Measurements from ENCODE around the gene PRIM2.
"Not testable (repeated sequence)": the region's sequence is repeated elsewhere in the genome, so short reads cannot be mapped to it uniquely, and the experiment has no call there.

PRIM2 gene

DNA sequence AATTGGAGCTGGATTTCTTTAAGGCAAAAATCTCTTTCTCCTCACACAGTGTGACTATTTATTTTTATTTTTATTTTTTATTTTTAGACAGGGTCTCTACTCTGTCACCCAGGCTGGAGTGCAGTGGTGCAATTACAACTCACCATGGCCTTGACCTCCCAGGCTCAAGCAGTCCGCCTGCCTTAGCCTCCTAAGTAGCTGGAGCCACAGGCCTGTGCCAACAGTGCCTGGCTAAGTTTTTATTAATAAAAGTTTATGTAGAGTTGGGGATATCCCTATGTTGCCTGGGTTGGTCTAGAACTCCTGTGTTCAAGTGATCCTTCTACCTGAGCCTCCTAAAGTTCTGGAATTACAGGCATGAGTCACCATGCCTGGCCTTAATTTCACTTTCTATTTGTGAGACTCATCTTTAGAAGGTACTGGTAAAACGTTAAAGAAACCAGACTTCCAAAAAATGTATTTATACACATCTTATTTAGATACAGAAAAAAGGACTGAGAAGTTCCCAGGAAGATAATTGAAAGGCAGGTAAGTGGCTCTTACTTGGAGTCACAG is 71.7 kb downstream of the PRIM2 start:
- not testable (repeated sequence) for H3K27me3 ChIP-seq (ENCODE audit: insufficient read depth, low read depth); H2AFZ ChIP-seq (ENCODE audit: low read depth); H3K9ac ChIP-seq; H3K36me3 ChIP-seq (ENCODE audit: insufficient read depth); H3K4me1 ChIP-seq (ENCODE audit: low read depth, poor library complexity, severe bottlenecking); H3K4me3 ChIP-seq (IDR thresholded peaks at IDR 0.05; ENCODE audit: insufficient read depth, low read depth, low read length); H3K79me2 ChIP-seq (ENCODE audit: insufficient read depth, low read depth); H3K27ac ChIP-seq; H3K4me2 ChIP-seq; H4K20me1 ChIP-seq (ENCODE audit: insufficient read depth)

DNA sequence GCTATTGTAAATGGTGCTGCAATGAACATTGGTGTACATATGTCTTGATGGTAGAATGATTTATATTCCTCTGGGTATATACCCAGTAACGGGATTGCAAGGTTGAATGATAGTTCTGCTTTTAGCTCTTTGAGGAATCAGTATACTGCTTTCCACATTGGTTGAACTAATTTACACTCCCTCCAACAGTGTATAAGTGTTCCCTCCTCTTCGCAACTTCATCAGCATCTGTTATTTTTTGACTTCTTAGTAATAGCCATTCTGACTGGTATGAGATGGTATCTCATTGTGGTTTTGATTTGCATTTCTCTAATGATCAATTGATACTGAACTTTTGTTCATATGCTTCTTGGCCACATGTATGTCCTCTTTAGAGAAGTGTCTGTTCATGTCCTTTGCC is 73.4 kb downstream of the PRIM2 start:
- not testable (repeated sequence) for H3K79me2 ChIP-seq (ENCODE audit: insufficient read depth, low read depth); H3K27me3 ChIP-seq (ENCODE audit: insufficient read depth, low read depth); H3K9ac ChIP-seq; H4K20me1 ChIP-seq (ENCODE audit: insufficient read depth); H3K36me3 ChIP-seq (ENCODE audit: insufficient read depth); H2AFZ ChIP-seq (ENCODE audit: low read depth); H3K4me2 ChIP-seq; H3K4me3 ChIP-seq (IDR thresholded peaks at IDR 0.05; ENCODE audit: insufficient read depth, low read depth, low read length); H3K27ac ChIP-seq
- H3K4me1 ChIP-seq (ENCODE audit: low read depth, poor library complexity, severe bottlenecking), result peaks cover 15% of the 10 kb centered on the region

DNA sequence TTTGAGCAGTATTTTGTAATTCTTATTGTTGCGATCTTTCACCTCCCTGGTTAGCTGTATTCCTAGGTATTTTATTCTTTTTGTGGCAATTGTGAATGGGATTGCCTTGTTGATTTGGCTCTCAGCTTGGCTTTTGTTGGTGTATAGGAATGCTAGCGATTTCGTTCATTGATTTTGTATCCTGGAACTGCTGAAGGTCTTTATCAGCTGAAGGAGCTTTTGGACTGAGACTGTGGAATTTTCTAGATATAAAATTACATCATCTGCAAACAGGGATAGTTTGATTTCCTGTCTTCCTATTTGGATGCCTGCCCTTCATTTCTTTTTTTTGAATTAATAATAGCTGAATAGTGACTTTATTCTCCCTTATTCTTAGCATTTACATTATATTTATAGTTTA is 74.6 kb downstream of the PRIM2 start:
- H3K27me3 ChIP-seq (ENCODE audit: insufficient read depth, low read depth); H3K4me3 ChIP-seq (IDR thresholded peaks at IDR 0.05; ENCODE audit: insufficient read depth, low read depth, low read length); H4K20me1 ChIP-seq (ENCODE audit: insufficient read depth); H3K36me3 ChIP-seq (ENCODE audit: insufficient read depth); H3K9ac ChIP-seq; H3K27ac ChIP-seq; H3K79me2 ChIP-seq (ENCODE audit: insufficient read depth, low read depth); H2AFZ ChIP-seq (ENCODE audit: low read depth); H3K4me2 ChIP-seq: not testable (repeated sequence)
- peaks cover 16% of the 10 kb centered on the region for H3K4me1 ChIP-seq (ENCODE audit: low read depth, poor library complexity, severe bottlenecking)

DNA sequence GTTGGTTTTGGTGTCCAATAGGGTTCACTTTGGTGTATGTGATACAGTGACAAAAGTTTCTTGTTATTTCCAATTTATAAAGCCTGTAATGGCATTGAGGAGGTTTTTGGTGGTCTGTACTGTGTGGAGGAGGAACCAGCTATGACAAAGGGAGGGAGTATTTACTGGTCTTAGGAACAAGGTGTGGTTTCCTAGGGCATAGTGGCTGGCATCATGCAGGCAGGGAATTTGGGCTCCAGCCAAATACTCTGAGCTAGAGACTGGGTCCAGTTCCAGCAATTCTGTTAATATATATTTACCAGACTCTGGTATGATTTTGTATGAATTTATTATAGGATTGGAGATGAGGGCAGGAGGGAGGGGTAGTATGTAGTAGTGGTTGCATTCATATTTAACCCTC is 101.9 kb downstream of the PRIM2 start:
- not testable (repeated sequence) for H3K9ac ChIP-seq; H3K4me3 ChIP-seq (IDR thresholded peaks at IDR 0.05; ENCODE audit: insufficient read depth, low read depth, low read length); H4K20me1 ChIP-seq (ENCODE audit: insufficient read depth); H3K4me1 ChIP-seq (ENCODE audit: low read depth, poor library complexity, severe bottlenecking); H3K27me3 ChIP-seq (ENCODE audit: insufficient read depth, low read depth); H3K4me2 ChIP-seq; H3K27ac ChIP-seq; H2AFZ ChIP-seq (ENCODE audit: low read depth); H3K36me3 ChIP-seq (ENCODE audit: insufficient read depth); H3K79me2 ChIP-seq (ENCODE audit: insufficient read depth, low read depth)

DNA sequence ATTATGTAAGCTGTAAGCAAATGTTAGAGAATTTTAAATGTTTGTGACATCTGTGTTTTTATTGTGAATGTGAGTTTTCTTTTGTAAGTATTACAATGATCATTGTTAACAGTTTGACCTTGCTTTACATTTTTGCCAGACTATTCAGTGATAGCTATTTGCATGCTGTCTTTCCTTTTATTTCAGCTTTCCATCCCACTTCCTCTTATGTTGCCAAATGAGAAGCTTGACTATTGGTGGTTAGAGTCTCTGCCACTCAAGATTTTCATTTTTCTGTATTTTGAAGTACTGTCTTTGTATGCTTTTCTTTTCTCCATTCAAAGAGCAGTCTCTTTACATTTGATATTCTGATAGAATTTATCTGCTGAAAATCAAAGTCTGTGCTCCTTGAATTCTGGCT is 104.1 kb downstream of the PRIM2 start:
- H3K79me2 ChIP-seq (ENCODE audit: insufficient read depth, low read depth), result no peaks in the 10 kb centered on the region
- no peak overlapping the region for H3K4me3 ChIP-seq (IDR thresholded peaks at IDR 0.05; ENCODE audit: insufficient read depth, low read depth, low read length)
- TF ChIP-seq, protein P1, sequence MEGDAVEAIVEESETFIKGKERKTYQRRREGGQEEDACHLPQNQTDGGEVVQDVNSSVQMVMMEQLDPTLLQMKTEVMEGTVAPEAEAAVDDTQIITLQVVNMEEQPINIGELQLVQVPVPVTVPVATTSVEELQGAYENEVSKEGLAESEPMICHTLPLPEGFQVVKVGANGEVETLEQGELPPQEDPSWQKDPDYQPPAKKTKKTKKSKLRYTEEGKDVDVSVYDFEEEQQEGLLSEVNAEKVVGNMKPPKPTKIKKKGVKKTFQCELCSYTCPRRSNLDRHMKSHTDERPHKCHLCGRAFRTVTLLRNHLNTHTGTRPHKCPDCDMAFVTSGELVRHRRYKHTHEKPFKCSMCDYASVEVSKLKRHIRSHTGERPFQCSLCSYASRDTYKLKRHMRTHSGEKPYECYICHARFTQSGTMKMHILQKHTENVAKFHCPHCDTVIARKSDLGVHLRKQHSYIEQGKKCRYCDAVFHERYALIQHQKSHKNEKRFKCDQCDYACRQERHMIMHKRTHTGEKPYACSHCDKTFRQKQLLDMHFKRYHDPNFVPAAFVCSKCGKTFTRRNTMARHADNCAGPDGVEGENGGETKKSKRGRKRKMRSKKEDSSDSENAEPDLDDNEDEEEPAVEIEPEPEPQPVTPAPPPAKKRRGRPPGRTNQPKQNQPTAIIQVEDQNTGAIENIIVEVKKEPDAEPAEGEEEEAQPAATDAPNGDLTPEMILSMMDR (conservative IDR thresholded peaks at IDR 0.05; ENCODE audit: low read depth, low read length), result no peak
- H4K20me1 ChIP-seq (ENCODE audit: insufficient read depth), result no peaks in the 10 kb centered on the region
- H3K4me2 ChIP-seq, result no peak overlapping the region
- H3K36me3 ChIP-seq (ENCODE audit: insufficient read depth), result no peaks in the 10 kb centered on the region
- H3K9ac ChIP-seq, result no peak overlapping the region
- no peaks in the 10 kb centered on the region for H3K27me3 ChIP-seq (ENCODE audit: insufficient read depth, low read depth)
- no peaks in the 10 kb centered on the region for H3K4me1 ChIP-seq (ENCODE audit: low read depth, poor library complexity, severe bottlenecking)
- H3K27ac ChIP-seq, result no peak overlapping the region
- no peak overlapping the region for H2AFZ ChIP-seq (ENCODE audit: low read depth)

DNA sequence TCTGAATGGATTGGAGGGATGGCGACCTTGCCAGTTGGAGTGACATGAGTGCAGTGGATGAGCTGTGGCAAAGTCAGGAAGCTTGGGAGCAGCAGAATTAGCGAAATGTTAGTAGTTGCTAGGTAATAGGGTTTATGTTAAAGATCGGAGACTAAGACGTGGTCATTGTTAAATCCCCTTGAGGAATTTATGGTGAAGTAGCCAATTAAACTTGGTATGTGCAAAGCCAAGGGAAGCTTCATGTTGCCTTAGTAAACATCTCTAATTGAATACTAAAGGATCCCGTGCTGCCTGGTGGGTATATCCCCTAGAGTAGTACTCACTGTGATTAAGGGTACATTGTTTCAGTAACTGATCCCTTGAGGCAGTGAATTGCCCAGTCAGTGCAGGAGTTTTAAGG is 106.0 kb downstream of the PRIM2 start:
- no peak overlapping the region for H2AFZ ChIP-seq (ENCODE audit: low read depth)
- no peak overlapping the region for H3K27ac ChIP-seq
- H3K36me3 ChIP-seq (ENCODE audit: insufficient read depth), result no peaks in the 10 kb centered on the region
- H3K9ac ChIP-seq, result no peak overlapping the region
- H4K20me1 ChIP-seq (ENCODE audit: insufficient read depth), result no peaks in the 10 kb centered on the region
- no peaks in the 10 kb centered on the region for H3K79me2 ChIP-seq (ENCODE audit: insufficient read depth, low read depth)
- H3K27me3 ChIP-seq (ENCODE audit: insufficient read depth, low read depth), result no peaks in the 10 kb centered on the region
- TF ChIP-seq, protein P1 (conservative IDR thresholded peaks at IDR 0.05; ENCODE audit: low read depth, low read length), result no peak
- H3K4me3 ChIP-seq (IDR thresholded peaks at IDR 0.05; ENCODE audit: insufficient read depth, low read depth, low read length), result no peak overlapping the region
- H3K4me1 ChIP-seq (ENCODE audit: low read depth, poor library complexity, severe bottlenecking), result no peaks in the 10 kb centered on the region
- no peak overlapping the region for H3K4me2 ChIP-seq

DNA sequence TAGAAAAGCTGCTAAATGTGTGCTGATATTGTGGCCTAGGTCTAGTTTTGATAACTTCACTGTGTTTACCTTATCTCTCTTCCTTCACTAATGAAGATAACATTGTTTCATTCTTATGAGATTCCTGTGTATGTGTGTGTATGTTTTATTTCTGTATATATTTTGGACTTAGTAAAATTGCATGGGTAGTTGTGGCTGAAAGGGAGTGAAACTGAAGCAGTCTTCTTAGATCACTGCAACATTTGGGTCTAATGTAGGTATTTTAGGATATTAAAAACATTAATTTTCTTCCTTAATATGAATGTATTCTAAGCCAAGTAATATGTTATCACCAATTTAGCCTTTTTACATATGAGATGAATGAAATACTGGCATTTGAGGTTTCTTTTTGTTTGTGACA is 114.3 kb downstream of the PRIM2 start:
- H3K4me1 ChIP-seq (ENCODE audit: low read depth, poor library complexity, severe bottlenecking); H3K27ac ChIP-seq; H3K4me2 ChIP-seq; H4K20me1 ChIP-seq (ENCODE audit: insufficient read depth); H3K9ac ChIP-seq; H3K4me3 ChIP-seq (IDR thresholded peaks at IDR 0.05; ENCODE audit: insufficient read depth, low read depth, low read length); H3K79me2 ChIP-seq (ENCODE audit: insufficient read depth, low read depth); H3K27me3 ChIP-seq (ENCODE audit: insufficient read depth, low read depth); H2AFZ ChIP-seq (ENCODE audit: low read depth); H3K36me3 ChIP-seq (ENCODE audit: insufficient read depth): not testable (repeated sequence)
